NOMO-1 treated with DMSO at 0.1 percent for 48 hours (cell line): ENCODE results near the gene SRSF3.
A peak's percentile ranks its signal among the peaks of the same experiment; 100 is the strongest.

Experiments
- DNase-seq: peaks from one replicate; lab custom pipeline; 2025; ENCODE audit not compliant: unreplicated experiment; lab: John Stamatoyannopoulos, UW

Gene SRSF3

GRCh38 chr6:36622901-36623546 is 28.9 kb downstream of the SRSF3 start:
- no peak for DNase-seq

GRCh38 chr6:36623547-36624459 is 29.6 kb downstream of the SRSF3 start:
- peak; percentile 74 for DNase-seq

- DNase-seq, result no peak
These were observed 30.4 kb downstream of the SRSF3 start for GRCh38 chr6:36624461-36625157.

GRCh38 chr6:36625158-36625919 is 31.2 kb downstream of the SRSF3 start:
- no peak for DNase-seq

GRCh38 chr6:36626636-36627035 is 32.5 kb downstream of the SRSF3 start:
- no peak for DNase-seq

GRCh38 chr6:36627141-36627540 is 33.0 kb downstream of the SRSF3 start:
- no peak for DNase-seq

GRCh38 chr6:36627801-36628246 is 33.7 kb downstream of the SRSF3 start:
- DNase-seq, result no peak

- no peak for DNase-seq
These were observed 35.6 kb downstream of the SRSF3 start for GRCh38 chr6:36629784-36630183.

- DNase-seq, result no peak
These were observed 37.3 kb downstream of the SRSF3 start for GRCh38 chr6:36631326-36632011.

- DNase-seq, result no peak
These were observed 39.2 kb downstream of the SRSF3 start for GRCh38 chr6:36633370-36633769.

- DNase-seq, result no peak
These were observed 39.8 kb downstream of the SRSF3 start for GRCh38 chr6:36633915-36634314.

GRCh38 chr6:36634317-36635108 is 40.4 kb downstream of the SRSF3 start:
- DNase-seq, result no peak

GRCh38 chr6:36636283-36636682 is 42.1 kb downstream of the SRSF3 start:
- no peak for DNase-seq

GRCh38 chr6:36636687-36637418 is 42.7 kb downstream of the SRSF3 start:
- no peak for DNase-seq

GRCh38 chr6:36638579-36638978 is 44.4 kb downstream of the SRSF3 start:
- no peak for DNase-seq

- no peak for DNase-seq
These were observed 45.1 kb downstream of the SRSF3 start for GRCh38 chr6:36639171-36639808.

- no peak for DNase-seq
These were observed 47.4 kb downstream of the SRSF3 start for GRCh38 chr6:36641543-36641942.
